ENCODE results near the gene GABBR2. TPM values are rescaled to one million over a fixed set of nuclear protein-coding genes. Genes with fewer than 3 reads are reported as not detected.
"Not testable (repeated sequence)": the region's sequence is repeated elsewhere in the genome, so short reads cannot be mapped to it uniquely, and the experiment has no call there.

The GABBR2 gene
- total RNA-seq, 2 experiments from 2014 or later: not detected

- CTCF ChIA-PET: no interaction called here
- H3K27me3 Mint-ChIP-seq: peaks cover 40% of the 10 kb centered on the region
- no peak overlapping the region for H3K4me3 Mint-ChIP-seq
- intact Hi-C loops (cut with DNase I, micrococcal nuclease): no loop called here
- no peaks in the 10 kb centered on the region for H3K36me3 Mint-ChIP-seq (ENCODE audit: low read depth)
- peaks cover 19% of the 10 kb centered on the region for H3K9me3 Mint-ChIP-seq
- Histone ChIP-seq H3K9me3 (ENCODE audit: control insufficient read depth in 1 of 2, insufficient read depth in 1 of 2, low read length in 2 of 2) (peaks cover 1 to 12% of the 10 kb centered on the region in 2 experiments), H3K4me1 (ENCODE audit: insufficient read depth, low read length) (no peaks in the 10 kb centered on the region), H3K4me3 (ENCODE audit: low read length) (no peak overlapping the region), H3K27me3 (ENCODE audit: control insufficient read depth in 1 of 2, insufficient read depth in 2 of 2, low read length in 2 of 2) (peaks cover 0 to 2% of the 10 kb centered on the region in 2 experiments), H3K27ac (ENCODE audit: low read depth in 1 of 2, low read length in 2 of 2) (no peak overlapping the region), H3K36me3 (ENCODE audit: insufficient read depth, low read length) (no peaks in the 10 kb centered on the region)
- TF ChIP-seq, protein P1, sequence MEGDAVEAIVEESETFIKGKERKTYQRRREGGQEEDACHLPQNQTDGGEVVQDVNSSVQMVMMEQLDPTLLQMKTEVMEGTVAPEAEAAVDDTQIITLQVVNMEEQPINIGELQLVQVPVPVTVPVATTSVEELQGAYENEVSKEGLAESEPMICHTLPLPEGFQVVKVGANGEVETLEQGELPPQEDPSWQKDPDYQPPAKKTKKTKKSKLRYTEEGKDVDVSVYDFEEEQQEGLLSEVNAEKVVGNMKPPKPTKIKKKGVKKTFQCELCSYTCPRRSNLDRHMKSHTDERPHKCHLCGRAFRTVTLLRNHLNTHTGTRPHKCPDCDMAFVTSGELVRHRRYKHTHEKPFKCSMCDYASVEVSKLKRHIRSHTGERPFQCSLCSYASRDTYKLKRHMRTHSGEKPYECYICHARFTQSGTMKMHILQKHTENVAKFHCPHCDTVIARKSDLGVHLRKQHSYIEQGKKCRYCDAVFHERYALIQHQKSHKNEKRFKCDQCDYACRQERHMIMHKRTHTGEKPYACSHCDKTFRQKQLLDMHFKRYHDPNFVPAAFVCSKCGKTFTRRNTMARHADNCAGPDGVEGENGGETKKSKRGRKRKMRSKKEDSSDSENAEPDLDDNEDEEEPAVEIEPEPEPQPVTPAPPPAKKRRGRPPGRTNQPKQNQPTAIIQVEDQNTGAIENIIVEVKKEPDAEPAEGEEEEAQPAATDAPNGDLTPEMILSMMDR (IDR thresholded peaks at IDR 0.05): no peak
- H3K4me1 Mint-ChIP-seq (ENCODE audit: low read depth): no peaks in the 10 kb centered on the region
- POLR2A ChIA-PET: no interaction called here
- ATAC-seq (ENCODE audit: poor library complexity) (no peak), DNase-seq (no peak)
- H3K27ac Mint-ChIP-seq: no peak overlapping the region
Measured at GRCh38 chr9:98465799-98466198, 242.9 kb downstream of the GABBR2 start.

GRCh38 chr9:98464156-98464690 lies 244.5 kb downstream of the GABBR2 start:
- H3K36me3 Mint-ChIP-seq (ENCODE audit: low read depth); intact Hi-C loops (cut with DNase I, micrococcal nuclease); ATAC-seq (ENCODE audit: poor library complexity); H3K4me1 ChIP-seq (ENCODE audit: insufficient read depth, low read length); DNase-seq; H3K4me3 ChIP-seq (ENCODE audit: low read length); CTCF ChIA-PET; H3K27ac ChIP-seq (ENCODE audit: low read depth in 1 of 2, low read length in 2 of 2); H3K4me3 Mint-ChIP-seq; H3K27me3 ChIP-seq (ENCODE audit: control insufficient read depth in 1 of 2, insufficient read depth in 2 of 2, low read length in 2 of 2); H3K4me1 Mint-ChIP-seq (ENCODE audit: low read depth); H3K36me3 ChIP-seq (ENCODE audit: insufficient read depth, low read length); H3K27ac Mint-ChIP-seq; POLR2A ChIA-PET: not testable (repeated sequence)
- Mint-ChIP-seq H3K9me3 (peaks cover 21% of the 10 kb centered on the region), H3K27me3 (peaks cover 31% of the 10 kb centered on the region)
- peaks cover 12 to 18% of the 10 kb centered on the region in 2 experiments for H3K9me3 ChIP-seq (ENCODE audit: control insufficient read depth in 1 of 2, insufficient read depth in 1 of 2, low read length in 2 of 2)

GRCh38 chr9:98462310-98462709 lies 246.4 kb downstream of the GABBR2 start:
- Histone ChIP-seq H3K27me3 (ENCODE audit: control insufficient read depth in 1 of 2, insufficient read depth in 2 of 2, low read length in 2 of 2) (peaks cover 0 to 4% of the 10 kb centered on the region in 2 experiments), H3K4me3 (ENCODE audit: low read length) (no peak overlapping the region), H3K36me3 (ENCODE audit: insufficient read depth, low read length) (no peaks in the 10 kb centered on the region), H3K9me3 (ENCODE audit: control insufficient read depth in 1 of 2, insufficient read depth in 1 of 2, low read length in 2 of 2) (peaks cover 15 to 18% of the 10 kb centered on the region in 2 experiments), H3K27ac (ENCODE audit: low read depth in 1 of 2, low read length in 2 of 2) (no peak overlapping the region), H3K4me1 (ENCODE audit: insufficient read depth, low read length) (no peaks in the 10 kb centered on the region)
- ChIA-PET CTCF (no interaction called here), POLR2A (no interaction called here)
- H3K27me3 Mint-ChIP-seq: peaks cover 30% of the 10 kb centered on the region
- peaks cover 21% of the 10 kb centered on the region for H3K9me3 Mint-ChIP-seq
- DNase-seq (no peak), ATAC-seq (ENCODE audit: poor library complexity) (no peak)
- H3K36me3 Mint-ChIP-seq (ENCODE audit: low read depth): no peaks in the 10 kb centered on the region
- no peaks in the 10 kb centered on the region for H3K4me1 Mint-ChIP-seq (ENCODE audit: low read depth)
- no peak overlapping the region for H3K4me3 Mint-ChIP-seq
- intact Hi-C loops (cut with DNase I, micrococcal nuclease): no loop called here
- no peak overlapping the region for H3K27ac Mint-ChIP-seq
- TF ChIP-seq, protein P1 (IDR thresholded peaks at IDR 0.05): no peak

GRCh38 chr9:98460704-98461103 lies 248.0 kb downstream of the GABBR2 start:
- DNase-seq (no peak), ATAC-seq (ENCODE audit: poor library complexity) (no peak)
- H3K4me1 ChIP-seq (ENCODE audit: insufficient read depth, low read length): no peaks in the 10 kb centered on the region
- peaks cover 0 to 2% of the 10 kb centered on the region in 2 experiments for H3K27me3 ChIP-seq (ENCODE audit: control insufficient read depth in 1 of 2, insufficient read depth in 2 of 2, low read length in 2 of 2)
- Mint-ChIP-seq H3K36me3 (ENCODE audit: low read depth) (no peaks in the 10 kb centered on the region), H3K9me3 (peaks cover 21% of the 10 kb centered on the region), H3K4me3 (no peak overlapping the region), H3K27me3 (peaks cover 31% of the 10 kb centered on the region), H3K27ac (no peak overlapping the region), H3K4me1 (ENCODE audit: low read depth) (no peaks in the 10 kb centered on the region)
- H3K4me3 ChIP-seq (ENCODE audit: low read length): no peak overlapping the region
- TF ChIP-seq, protein P1 (IDR thresholded peaks at IDR 0.05): no peak
- POLR2A ChIA-PET: no interaction called here
- no peak overlapping the region for H3K27ac ChIP-seq (ENCODE audit: low read depth in 1 of 2, low read length in 2 of 2)
- intact Hi-C loops (cut with DNase I, micrococcal nuclease): no loop called here
- CTCF ChIA-PET: no interaction called here
- H3K36me3 ChIP-seq (ENCODE audit: insufficient read depth, low read length): no peaks in the 10 kb centered on the region
- peaks cover 15 to 18% of the 10 kb centered on the region in 2 experiments for H3K9me3 ChIP-seq (ENCODE audit: control insufficient read depth in 1 of 2, insufficient read depth in 1 of 2, low read length in 2 of 2)

All from CD4-positive, alpha-beta T cell (primary cell).